Right cardiac atrium (tissue), 5 donors: ENCODE results near the gene WDR44. TPM values are rescaled to one million over a fixed set of nuclear protein-coding genes. Genes with fewer than 3 reads are reported as not detected.

Experiments
- ATAC-seq, 2 donors: fragments of 200-7000 bp; cut with Tn5 transposase; one replicate each; pipeline versions ENCODE4 v1.8.0 to v1.9.1; 2020; ENCODE audit warnings: moderate library complexity in 2 of 2, mild to moderate bottlenecking in 1 of 2
- DNase-seq, 3 donors: peaks; one replicate each; pipeline ENCODE4 v3.0.0-alpha.2; 2020
- H3K27ac ChIP-seq: one replicate; pipeline ENCODE4 v1.5.1; 2013; ENCODE audit warnings: mild to moderate bottlenecking, low read length, control low read depth, moderate library complexity
- H3K27me3 ChIP-seq: one replicate; pipeline ENCODE4 v1.6.1; 2013; ENCODE audit not compliant: control insufficient read depth, insufficient read depth
- H3K4me1 ChIP-seq: one replicate; pipeline ENCODE4 v1.6.1; 2013; ENCODE audit warnings: low read length; ENCODE audit not compliant: control insufficient read depth, insufficient read depth
- H3K4me3 ChIP-seq: one replicate; pipeline ENCODE4 v1.5.1; 2013; ENCODE audit warnings: low read length, control low read depth
- H3K9me3 ChIP-seq: one replicate; pipeline ENCODE4 v1.6.1; 2013; ENCODE audit warnings: low read length; ENCODE audit not compliant: control insufficient read depth
- WGBS: extraction: QIAGEN DNeasy Blood & Tissue Kit; methylation state at CpG from one replicate; pipeline ENCODE4 v1.1.7; 2013; 5-methylcytosine and 5-hydroxymethylcytosine counted together
- intact Hi-C, 4 donors: fragments of 100-400 bp; cut with DNase I; formaldehyde crosslinking; loops; one replicate each; pipeline versions ENCODE4 v1.11.0 to v1.14.0; 2022 to 2023
- microRNA-seq, 2 donors: library from miRNA; unstranded; fragments of <30 nt; microRNA quantifications; one replicate each; pipeline ENCODE4 v1.2.0, GENCODE V29; 2020 to 2021
- polyA plus RNA-seq: library from polyadenylated mRNA; stranded (reverse); fragments of 200-250 nt; gene quantifications from one replicate; pipeline ENCODE4 v1.2.3, GENCODE V29; 2013
- total RNA-seq, 4 donors: library from RNA; stranded (reverse); fragmentation: NEBNext Ultra II Directional; extraction: Animal tissue kit (Norgen Biotek cat#: 25700); gene quantifications; one replicate each; pipeline ENCODE4 v1.2.1, GENCODE V29; 2021
- donor health status: healthy with polysubstance abuse.
- donor health status: DM: no; HTN: yes; CAD: no.
- donor health status: DM: no; HTN: no; CAD: no.
- donor health status: DM: no; HTN: yes; CAD: no; lungs with severe emphysema.
- donor health status: DM: yes; HTN: yes; CAD: no.

Gene WDR44
- total and polyA plus RNA-seq, 5 donors = 4.6 to 12.5 (median 11.3) TPM

GRCh38 chrX:118499295-118499694, 153.4 kb downstream of the WDR44 start:
- ATAC-seq (no peak), DNase-seq (no peak)
- intact Hi-C loops = no loop called here
- no peak overlapping the region for H3K4me3 ChIP-seq
- WGBS = 57% methylated on average over 15 of the region's 15 CpGs
- no peaks in the 10 kb centered on the region for H3K27me3 ChIP-seq
- H3K9me3 ChIP-seq = no peaks in the 10 kb centered on the region
- H3K27ac ChIP-seq = no peak overlapping the region
- peaks cover 2% of the 10 kb centered on the region for H3K4me1 ChIP-seq

Small RNAs within 50 kb of the gene (microRNA-seq; reads per million reads assigned to microRNA genes)
- gene MIR1277 = 4.6 to 8.6 reads per million in 2 donors

Other genes starting within 250 kb of the WDR44 start
- gene KLHL13, start 229.3 kb upstream of the WDR44 start, total RNA-seq = 10 to 100 TPM in 1 of 4 donors, 1 to 10 TPM in 3; 5.7 to 13.1 (median 6.8) TPM
- 4.0 TPM for gene KLHL13, start 229.3 kb upstream of the WDR44 start, polyA plus RNA-seq
- 1 to 10 TPM; 3.3 to 8.5 (median 6.2) TPM for gene DOCK11, start 149.7 kb downstream of the WDR44 start, total RNA-seq
- 3.5 TPM for gene DOCK11, start 149.7 kb downstream of the WDR44 start, polyA plus RNA-seq